GM19035 (cell line): ENCODE results near the gene IZUMO4.

Experiments
- ATAC-seq: cut with Tn5 transposase; IDR thresholded peaks from one replicate; pipeline ENCODE4 v1.9.1; 2021; ENCODE audit not compliant: unreplicated experiment

Gene IZUMO4

DNA sequence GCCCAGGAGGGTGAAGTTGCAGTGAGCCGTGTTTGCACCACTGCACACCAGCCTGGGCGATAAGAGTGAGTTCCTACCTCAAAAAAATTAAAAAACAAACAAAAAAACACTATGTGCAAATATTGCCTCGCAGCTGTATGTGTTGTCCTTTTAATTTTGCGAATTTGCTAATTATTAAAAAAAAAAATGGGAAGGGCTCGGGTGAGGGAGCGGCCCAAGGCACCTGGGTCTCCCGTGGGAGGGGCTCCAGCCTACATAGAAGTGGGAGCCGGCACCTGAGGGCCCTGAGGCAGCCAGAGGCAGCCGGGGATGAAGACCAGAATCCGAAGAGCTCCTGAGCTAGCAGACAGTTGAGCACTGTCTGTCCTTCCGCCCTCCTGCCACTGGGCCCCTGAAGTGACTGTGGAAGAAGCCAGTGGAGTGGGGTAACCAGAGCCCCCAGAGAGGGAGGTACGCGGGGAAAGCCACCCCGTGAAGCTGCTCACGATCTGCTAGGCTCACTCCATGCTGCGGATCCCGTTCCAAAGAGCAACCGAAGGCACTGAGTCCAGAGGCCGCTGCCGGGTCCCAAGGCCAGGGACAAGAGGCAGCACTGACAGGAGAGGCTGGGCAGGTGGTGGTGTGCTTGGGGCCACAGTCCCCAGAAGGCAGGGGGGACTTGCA, 6.5 kb downstream of the IZUMO4 start:
- ATAC-seq: no peak

DNA sequence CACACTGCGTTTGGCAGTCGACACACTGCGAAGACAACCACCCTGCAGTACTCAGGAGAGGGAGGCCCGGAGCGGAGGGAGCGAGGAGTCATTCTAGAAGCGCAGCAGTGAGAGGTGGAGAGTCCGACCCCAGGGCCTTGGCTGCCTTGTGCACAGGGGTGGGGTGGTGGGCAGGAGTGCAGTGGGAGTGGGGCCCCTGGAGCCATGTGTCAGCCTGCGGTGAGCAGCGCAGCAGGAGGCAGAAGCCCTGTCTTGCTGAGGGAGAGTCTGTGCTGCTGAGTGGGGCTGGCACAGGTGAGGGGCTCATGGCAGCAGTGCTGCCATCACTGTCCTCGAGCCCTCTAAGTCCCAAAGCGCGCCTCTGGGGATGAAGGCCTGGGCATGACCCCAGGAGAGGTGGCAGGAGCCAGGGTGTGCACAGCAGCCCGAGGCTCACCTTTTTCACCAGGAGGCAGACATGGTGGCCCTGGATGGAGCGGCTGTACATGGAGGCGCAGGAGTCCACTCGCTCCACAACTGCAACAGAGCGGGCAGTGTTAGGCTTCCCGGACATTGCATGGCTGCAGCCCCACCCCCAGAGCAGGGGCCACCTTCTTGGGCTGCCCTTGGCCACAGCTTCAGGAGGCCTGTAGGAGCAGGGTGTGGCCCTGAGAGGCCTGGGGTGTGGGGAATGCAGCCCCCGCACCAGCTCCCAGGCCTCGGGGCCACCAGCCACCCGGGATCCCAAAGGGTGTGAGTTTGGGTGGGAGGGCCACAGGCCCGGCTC, 11.7 kb downstream of the IZUMO4 start:
- ATAC-seq: no peak

DNA sequence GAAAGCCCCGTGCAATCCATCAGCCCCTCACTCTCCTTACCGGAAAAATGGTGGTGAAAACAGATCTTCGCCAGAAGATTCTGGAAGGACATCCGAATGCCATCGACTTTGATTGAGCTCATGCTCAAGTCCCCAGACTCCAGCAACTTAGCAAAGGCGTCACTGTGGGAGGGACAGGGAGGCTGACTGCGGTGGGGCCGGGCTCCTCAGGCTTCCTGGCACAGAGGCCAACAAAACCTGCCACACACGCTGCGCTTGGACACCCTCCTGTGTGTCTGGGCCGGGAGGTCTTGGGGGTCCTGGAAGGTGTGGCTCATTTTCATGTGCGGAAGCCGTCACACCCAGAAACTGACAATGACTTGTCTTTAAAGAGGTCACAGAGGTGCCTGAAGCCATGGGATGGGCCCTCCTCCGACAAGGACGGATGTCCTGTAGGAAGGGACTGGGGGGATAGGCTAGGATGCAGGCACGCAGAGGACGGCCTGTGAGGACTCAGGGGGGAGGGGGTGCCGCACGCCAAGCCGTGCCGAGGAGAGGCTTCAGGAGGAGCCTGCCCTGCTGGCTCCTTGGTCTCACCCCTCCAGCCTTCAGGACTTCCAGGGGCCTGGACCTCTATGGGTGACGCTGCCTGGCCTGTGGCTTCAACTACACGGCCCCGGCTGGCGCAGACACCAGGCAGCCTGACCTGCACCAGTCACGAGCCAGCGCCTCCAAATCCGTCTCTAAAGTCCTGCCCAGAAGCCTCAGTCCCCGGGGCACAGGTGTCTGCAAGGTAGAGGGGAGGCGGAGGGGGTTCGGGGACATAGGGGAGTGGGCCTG, 12.5 kb downstream of the IZUMO4 start:
- ATAC-seq: no peak

DNA sequence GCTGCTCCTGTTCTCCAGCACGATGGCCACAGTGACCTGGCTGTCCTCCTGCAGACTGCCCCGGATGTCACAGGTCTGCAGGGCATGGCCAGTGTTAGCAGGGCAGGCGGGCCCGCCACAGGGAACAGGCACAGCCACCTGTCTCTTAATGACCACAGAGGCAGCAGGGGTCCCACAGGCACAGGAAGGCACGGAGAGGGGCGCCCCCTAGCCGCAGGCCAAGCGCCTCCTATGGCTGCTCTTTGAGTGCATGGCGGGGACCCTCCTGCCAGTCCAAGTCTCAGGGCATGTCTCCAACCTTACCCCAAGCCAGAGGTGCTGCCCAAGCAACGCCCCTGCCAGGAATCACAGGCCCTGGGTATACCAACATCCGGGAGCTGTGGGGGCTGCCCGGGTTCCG, 14.1 kb downstream of the IZUMO4 start:
- ATAC-seq: no peak

DNA sequence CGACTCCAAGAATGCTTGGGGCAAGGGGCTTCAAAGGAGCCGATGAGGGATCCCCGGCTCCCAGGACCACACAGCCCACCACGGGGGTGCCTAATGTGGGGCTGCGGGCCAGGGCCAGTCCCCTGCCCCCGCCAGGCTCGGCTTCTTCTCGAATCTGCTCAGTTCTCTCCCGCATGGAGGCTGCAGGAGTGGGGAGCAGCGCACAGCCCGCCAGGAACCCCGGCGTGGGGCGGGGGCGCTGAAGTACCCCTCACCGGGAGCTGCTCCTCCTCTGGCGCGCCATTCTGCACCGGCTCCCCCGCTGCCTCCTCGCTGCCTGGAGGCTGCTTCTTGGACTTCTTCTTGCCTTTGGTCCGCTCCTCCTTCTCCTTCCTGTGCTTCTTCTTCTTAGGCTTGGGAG, 14.7 kb downstream of the IZUMO4 start:
- no peak for ATAC-seq

DNA sequence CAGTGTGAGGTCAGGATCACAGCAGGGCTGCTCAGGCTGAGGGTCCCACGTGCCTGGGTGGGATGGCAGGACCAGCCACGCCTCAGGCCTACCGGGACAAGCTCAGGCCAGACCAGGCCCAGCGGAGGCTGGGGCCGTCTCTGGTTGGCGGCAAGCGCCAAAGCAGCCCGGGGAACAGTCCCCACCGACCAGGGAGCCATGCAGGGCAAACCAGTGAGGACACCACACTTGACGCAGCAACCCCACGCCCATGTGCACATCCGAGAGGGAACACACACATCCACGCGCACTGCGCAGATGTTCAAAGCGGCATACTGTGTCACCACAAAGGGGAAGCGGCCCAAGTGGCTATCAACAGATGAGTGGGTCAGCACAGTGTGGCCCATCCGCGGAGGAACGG, 15.2 kb downstream of the IZUMO4 start:
- ATAC-seq: no peak

DNA sequence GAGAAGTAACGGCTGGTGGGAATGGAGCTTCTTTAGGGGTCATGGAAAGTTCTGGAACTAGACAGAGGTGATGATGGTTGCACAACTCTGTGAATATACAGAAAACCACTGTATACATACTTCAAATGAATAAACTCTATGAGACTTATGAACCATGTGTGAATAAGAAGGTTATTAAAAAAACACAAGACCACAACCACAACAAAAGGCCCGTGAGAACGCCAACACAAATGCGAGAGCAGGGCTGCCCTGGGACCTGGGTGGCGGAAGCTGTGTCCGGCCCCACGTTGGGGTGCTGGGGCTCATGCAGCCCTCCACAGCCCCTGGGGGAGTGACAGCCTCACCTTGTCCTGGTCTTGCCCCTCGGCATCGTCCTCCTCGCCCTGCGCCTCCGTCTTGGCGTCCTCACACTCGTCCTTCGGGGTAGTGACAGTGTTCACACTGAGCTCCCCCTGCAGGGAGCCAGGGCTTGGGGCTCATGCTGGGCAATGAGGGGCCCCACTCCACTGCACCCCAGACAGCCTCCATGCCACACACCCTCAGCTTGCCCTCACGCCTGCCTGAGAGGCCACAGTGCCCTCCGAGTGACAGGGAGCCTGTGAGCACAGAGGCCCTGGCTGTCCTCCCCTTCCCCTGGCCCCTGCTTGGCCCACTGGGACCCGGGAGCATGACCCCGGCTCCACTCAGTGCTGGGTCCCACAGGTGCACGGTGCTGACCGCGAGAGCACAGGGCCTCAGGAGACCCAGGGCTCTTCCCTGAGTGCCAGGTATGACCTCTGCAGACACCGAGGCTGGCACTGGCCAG, 16.0 kb downstream of the IZUMO4 start:
- no peak for ATAC-seq

DNA sequence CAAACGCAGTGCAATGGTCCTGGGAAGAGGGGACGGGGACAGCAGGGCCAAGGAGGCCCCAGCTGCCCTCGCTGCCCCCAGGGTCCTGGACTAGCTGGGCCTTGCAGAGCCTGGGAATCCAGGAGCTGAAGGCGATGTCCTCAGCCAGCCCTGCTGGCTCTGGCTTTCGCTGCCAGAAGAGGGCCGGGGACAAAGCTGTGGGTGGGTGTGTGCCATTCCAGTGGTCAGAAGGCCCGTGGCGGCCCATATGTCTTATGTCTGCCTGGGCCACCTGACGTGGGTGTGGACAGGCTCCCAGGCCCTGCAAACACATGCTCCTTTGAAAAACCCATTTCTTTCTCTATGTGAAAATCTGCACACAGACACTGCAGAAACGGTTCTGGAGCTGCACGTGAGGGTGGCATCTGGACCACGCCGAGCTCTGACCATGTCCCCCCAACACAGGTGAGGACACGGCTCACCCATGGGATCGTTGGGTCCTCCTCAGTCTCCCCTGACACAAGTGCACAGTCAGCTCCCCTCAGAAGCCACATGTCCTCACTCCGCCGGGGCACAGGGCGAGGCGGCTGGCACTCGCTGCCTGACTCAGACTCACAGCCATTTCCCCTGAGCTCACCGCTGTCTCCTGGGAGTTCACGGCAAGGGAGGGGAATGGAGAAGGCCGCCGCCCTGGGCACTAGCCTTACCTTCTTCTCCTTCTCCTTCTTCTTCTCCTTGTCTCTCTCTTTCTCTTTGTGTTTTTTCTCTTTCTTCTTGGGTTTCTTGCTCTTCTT, 16.9 kb downstream of the IZUMO4 start:
- no peak for ATAC-seq

DNA sequence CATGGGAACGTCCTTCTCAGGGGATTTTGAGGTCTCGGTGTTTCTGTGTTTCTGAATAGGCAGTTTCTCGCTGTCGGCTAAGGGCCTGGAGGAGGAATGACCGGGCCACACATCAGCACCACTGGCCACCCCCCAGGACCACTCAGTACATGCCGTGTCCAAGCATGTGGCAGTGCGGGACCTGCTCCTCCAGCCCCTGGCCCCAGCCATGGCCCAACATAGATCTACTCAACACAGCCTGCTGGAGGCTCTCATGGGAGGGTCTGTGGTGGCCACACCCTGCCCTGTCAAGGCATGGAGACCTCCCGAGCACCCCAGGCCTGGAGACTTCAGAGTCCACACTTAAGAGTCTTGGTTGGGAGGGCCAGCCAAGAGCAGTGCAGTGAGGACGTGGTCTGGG, 17.5 kb downstream of the IZUMO4 start:
- ATAC-seq: no peak

DNA sequence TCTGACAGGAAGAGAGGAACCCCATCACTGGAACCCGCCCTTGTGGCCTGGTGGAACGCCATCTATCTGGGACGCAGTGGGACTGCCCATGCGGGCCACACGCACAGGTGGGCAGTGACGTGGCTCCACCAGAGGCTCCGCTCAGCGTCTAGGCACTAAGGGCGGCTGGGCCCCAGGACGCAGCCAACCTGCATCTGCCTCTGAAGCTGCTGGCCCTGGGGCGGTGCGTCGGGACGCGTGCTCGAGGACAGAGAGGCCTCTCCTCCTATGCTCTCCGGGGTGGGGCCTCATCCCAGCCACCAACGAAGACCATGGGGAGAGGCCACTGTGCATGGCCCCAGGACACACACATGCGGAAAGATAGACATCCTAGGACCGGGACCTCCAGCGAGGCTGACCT, 18.1 kb downstream of the IZUMO4 start:
- ATAC-seq: no peak

DNA sequence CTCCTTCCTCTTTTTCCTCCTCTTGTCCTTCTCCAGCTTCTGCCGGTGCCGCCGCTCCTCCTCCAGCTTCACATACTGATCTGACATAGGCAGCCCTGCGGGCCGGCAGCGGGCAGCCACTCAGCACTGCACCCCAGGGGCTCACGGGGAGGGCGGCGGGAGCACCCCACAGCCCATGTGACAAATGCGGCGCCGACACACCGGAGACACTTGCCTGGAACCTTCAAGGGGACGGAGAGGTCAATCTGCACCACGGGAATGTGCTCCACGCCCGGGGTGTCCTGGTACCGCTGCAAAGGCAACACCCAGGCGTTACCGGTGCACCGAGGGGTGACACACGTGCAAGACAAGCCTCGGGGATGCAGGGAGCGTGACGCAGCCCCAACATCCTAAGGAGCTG, 18.6 kb downstream of the IZUMO4 start:
- no peak for ATAC-seq

DNA sequence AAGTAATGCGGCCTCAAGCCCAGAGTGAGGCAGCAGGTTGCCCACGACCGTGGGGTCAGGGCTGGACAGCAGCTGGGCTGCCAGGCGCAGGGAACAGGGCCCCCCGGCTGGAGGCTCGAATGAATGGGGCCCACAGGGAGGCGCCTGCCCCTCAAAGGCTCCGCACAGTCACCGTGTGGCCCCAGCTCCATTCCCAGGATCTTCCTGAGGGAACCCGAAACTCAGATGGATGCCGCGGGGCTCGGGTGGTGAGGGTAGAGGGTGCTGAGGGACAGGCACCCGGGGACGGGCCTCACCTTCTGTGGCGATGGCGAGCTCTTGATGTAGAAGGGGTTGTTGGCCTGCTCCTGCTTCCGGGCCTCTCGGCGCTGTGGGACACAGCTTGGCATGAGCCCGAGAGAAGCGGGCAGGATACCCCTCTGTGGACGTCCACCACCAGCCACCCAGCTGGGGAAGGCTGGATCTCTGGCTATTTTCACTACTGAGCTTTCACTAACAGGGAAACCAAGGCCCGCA, 19.3 kb downstream of the IZUMO4 start:
- no peak for ATAC-seq

DNA sequence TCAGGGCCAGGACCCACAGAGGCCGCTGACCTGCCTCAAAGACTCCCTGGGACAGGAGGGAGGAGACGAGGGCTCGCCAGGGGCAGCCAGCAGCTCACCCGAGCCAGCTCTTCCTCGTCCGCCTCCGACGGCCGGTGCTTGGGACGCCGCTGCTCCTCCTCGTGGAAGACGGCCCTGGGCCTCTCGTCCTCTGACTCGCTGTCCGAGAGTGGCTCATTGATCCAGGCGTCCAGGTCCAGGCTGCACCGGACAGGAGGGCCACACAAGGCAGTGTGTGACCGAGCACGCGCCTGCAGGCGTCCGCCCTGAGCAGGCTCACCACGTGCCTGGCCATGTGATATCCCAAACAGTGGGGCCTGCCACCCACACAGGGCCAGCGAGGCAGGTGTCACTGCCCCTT, 19.8 kb downstream of the IZUMO4 start:
- ATAC-seq: no peak

DNA sequence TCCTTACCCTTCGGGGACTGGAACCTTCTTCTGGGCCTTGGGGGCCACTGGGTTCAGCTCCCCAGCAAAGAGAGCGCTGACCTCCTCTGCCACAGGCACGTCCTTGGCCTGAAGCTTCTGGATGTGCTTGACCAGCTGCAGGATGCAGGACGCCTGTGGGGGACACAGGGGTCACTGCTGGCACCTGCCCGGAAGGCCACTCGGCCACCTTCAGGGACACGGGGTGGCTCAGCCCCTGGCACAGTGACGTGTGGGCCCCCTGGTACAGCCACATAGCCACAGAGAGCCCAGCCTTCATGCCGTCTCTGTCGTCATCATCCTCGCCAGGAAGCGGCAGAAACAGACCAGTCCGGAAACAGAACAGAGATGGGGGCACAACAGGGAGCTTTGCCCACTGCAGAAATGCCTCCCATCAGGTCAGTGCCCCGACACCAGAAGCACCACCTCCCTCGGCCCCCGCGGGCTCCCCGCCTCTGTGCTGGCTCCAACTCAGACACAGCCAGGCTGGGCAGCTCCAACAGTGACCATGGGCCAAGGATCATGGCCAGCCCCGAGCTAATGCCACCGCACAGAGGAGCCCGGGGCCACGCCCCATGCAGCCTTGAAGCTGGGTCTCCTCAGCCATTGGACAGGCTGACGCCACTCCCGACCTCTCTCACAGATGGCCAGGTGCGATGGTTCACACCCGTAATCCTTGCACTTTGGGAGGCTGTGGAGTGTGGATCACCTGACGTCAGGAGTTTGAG, 20.7 kb downstream of the IZUMO4 start:
- no peak for ATAC-seq

DNA sequence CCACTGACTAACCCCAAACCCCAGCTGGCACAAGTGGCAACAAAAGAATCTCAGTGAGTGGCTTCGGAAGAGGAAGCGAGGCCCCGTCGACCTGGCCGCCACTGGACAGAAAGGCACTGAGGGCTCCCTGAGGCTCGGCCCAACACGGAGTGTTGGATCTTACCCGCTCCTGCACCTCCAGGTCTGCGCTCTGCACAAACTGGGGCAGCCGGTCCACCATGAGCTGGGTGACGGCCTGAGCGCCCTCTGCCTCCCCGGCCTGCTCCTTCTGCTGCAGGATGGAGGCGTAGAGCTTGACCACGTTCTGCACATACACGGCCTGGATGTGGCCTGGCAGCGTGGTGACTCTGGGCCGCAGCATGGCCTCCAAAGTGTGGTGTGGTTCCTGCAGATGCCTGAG, 21.7 kb downstream of the IZUMO4 start:
- no peak for ATAC-seq

DNA sequence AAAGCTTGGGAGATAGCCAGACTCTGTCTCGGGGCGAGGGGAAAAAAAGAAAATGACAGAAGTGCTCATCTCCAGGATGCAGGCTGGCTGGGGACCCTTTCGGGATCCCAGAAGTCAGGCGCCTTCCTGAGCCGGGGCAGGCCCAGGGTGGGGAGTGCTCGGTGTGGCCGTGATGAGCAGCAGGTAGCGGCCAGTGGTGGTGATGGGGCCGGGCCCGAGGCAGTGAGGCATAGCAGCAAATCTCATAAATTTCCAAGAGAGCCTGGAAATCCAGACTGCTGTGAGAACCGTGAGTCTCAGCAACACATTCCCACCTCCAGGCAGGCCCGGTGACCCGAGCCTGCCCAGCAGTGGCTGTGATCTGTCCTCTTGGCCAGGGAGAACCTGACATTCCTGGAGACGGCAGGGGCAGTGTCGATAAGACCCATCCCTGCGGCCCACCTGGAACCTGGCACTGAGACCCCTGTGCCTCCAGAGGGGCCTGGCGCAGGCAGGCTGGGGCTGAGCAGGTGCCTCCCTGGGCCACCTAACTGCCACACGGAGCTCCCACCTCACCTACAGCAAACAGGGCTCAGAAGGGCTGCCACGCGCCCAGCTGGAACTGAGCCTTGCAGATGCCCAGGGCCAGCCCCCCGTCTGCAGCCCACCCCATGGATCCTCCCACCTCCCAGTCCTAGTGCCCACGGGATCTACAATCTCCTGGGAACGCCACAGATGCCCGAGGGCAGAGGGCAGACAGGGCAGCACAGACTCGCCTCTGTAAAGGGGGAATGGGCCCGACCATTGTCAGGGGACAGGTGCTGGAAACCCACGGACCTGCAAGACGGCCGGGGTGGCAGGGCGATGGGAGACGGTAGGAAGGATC, 23.4 kb downstream of the IZUMO4 start:
- ATAC-seq: no peak

DNA sequence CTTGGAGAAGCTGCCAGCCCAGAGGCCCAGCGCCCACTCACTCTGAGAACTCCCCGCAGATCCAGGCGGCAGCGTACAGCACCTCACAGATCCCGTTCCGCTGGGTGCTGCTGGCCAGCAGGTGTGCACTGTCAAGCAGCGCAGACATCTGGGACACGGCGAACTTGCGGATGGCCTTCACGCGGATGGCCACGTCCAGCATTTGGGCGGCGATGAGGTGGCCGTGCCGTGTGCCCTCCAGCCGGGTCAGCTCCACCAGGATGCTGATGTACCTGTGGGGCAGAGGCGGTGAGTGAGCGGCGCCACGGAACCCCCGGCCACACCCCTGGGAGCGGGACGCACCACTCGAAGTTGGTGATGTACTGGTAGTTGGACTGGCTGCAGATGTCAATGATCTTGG, 24.1 kb downstream of the IZUMO4 start:
- ATAC-seq: no peak

DNA sequence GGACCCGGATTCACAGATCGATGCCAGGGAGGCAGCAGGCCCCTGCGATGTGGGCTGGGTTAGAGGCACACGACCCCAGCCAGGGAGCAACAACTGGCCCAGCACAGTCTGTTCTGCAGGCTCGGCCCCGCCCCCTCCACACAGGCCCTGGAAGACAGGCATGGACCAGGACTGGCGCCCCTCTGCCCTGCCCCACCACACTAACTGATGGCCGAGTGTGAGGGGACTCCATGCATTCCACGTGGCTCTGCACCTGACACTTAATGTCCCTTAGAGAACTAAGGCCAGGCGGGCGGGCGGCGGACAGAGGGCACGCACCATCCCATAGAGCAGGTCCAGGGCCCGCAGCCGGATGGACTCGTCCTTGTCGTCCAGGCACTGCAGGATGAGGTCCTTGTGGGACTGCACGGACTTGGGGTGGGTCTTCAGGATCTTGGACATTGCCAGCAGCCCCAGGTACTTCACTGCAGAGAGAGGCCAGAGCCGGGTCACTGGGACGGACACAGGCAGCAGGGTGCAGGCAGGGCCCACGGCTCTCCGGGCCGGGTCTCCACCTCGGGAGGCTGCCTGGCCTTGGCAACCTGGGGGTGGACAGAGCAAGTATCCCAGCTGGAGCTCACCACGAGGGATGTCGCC, 24.8 kb downstream of the IZUMO4 start:
- no peak for ATAC-seq
